Neuronal stem cell (in vitro differentiated cells): ENCODE measurements around the gene HEXD.

Experiments
- DNase-seq: peaks from one replicate; pipeline ENCODE4 v3.0.0-alpha.2; 2013; ENCODE audit warnings: low spot score
- H2AFZ ChIP-seq: one replicate; pipeline ENCODE4 v1.6.1; 2013; ENCODE audit warnings: mild to moderate bottlenecking, low read length, inconsistent platforms
- H2AK5ac ChIP-seq: 2 replicates; pipeline ENCODE4 v1.6.1; 2013; ENCODE audit warnings: low read depth, mild to moderate bottlenecking, inconsistent platforms, low read length, moderate library complexity, mixed read lengths
- H2BK120ac ChIP-seq: 2 replicates; pipeline ENCODE4 v1.6.1; 2013; ENCODE audit warnings: low read depth, mild to moderate bottlenecking, inconsistent platforms, low read length, moderate library complexity, mixed read lengths
- H2BK12ac ChIP-seq: one replicate; pipeline ENCODE4 v1.6.1; 2013; ENCODE audit warnings: low read length, inconsistent platforms
- H2BK15ac ChIP-seq: 2 replicates; pipeline ENCODE4 v1.6.1; 2013; ENCODE audit warnings: mild to moderate bottlenecking, low read length, inconsistent platforms, mixed read lengths
- H2BK5ac ChIP-seq: one replicate; pipeline ENCODE4 v1.6.1; 2013; ENCODE audit warnings: inconsistent platforms, mild to moderate bottlenecking, low read length, moderate library complexity
- H3K14ac ChIP-seq: one replicate; pipeline ENCODE4 v1.6.1; 2013; ENCODE audit warnings: low read length, inconsistent platforms
- H3K18ac ChIP-seq: 2 replicates; pipeline ENCODE4 v1.6.1; 2013; ENCODE audit warnings: low read length, inconsistent platforms
- H3K23ac ChIP-seq: 2 replicates; pipeline ENCODE4 v1.6.1; 2013; ENCODE audit warnings: low read depth, mild to moderate bottlenecking, mixed read lengths, low read length, inconsistent platforms; ENCODE audit not compliant: poor library complexity
- H3K27ac ChIP-seq: replicated peaks from 3 replicates; pipeline ENCODE4 v1.5.1; 2013; ENCODE audit warnings: low read length, inconsistent platforms
- H3K27me3 ChIP-seq, 3 experiments: 2 replicates each; pipeline ENCODE4 v1.6.1; 2013; ENCODE audit warnings: low read length in 3 of 3, mild to moderate bottlenecking in 2 of 3, inconsistent platforms in 1 of 3, low read depth in 1 of 3, mixed read lengths in 1 of 3, moderate library complexity in 1 of 3; ENCODE audit not compliant: control insufficient read depth in 3 of 3, insufficient read depth in 3 of 3
- H3K36me3 ChIP-seq, 2 donors: replicated peaks in 1 of 2; 2 replicates each; pipeline ENCODE4 v1.6.1; 2013; ENCODE audit warnings: low read length in 2 of 2; ENCODE audit not compliant: control insufficient read depth in 2 of 2, insufficient read depth in 2 of 2
- H3K4ac ChIP-seq: 2 replicates; pipeline ENCODE4 v1.6.1; 2013; ENCODE audit warnings: inconsistent platforms, mild to moderate bottlenecking, low read length, moderate library complexity
- H3K4me1 ChIP-seq, 2 donors: 1 replicate in 1 of 2; 2 replicates in 1 of 2; pipeline ENCODE4 v1.6.1; 2013; ENCODE audit warnings: low read length in 2 of 2, low read depth in 1 of 2; ENCODE audit not compliant: control insufficient read depth in 2 of 2, insufficient read depth in 1 of 2
- H3K4me2 ChIP-seq: one replicate; pipeline ENCODE4 v1.6.1; 2013; ENCODE audit warnings: mild to moderate bottlenecking, low read length, inconsistent platforms; ENCODE audit not compliant: insufficient read depth, poor library complexity, severe bottlenecking
- H3K4me3 ChIP-seq, 2 donors: 2 replicates each; pipeline ENCODE4 v1.5.1; 2013; ENCODE audit warnings: low read length in 2 of 2, mild to moderate bottlenecking in 2 of 2, inconsistent platforms in 1 of 2, moderate library complexity in 1 of 2
- H3K79me1 ChIP-seq: one replicate; pipeline ENCODE4 v1.6.1; 2013; ENCODE audit warnings: low read depth, mild to moderate bottlenecking, inconsistent platforms, low read length, moderate library complexity
- H3K9ac ChIP-seq: one replicate; pipeline ENCODE4 v1.6.1; 2013; ENCODE audit warnings: mild to moderate bottlenecking, low read depth, low read length, inconsistent platforms; ENCODE audit not compliant: poor library complexity
- H3K9me3 ChIP-seq, 2 donors: replicated peaks in 1 of 2; 2 replicates each; pipeline versions ENCODE3 to v1.6.1; 2013; ENCODE audit warnings: low read length in 2 of 2, mild to moderate bottlenecking in 2 of 2, inconsistent platforms in 1 of 2, low read depth in 1 of 2, mixed read lengths in 1 of 2, moderate library complexity in 1 of 2; ENCODE audit not compliant: control insufficient read depth in 2 of 2, insufficient read depth in 1 of 2
- H4K8ac ChIP-seq: one replicate; pipeline ENCODE4 v1.6.1; 2013; ENCODE audit warnings: low read depth, mild to moderate bottlenecking, inconsistent platforms, low read length, moderate library complexity
- H4K91ac ChIP-seq: one replicate; pipeline ENCODE4 v1.6.1; 2013; ENCODE audit warnings: low read length, low read depth, mild to moderate bottlenecking, inconsistent platforms; ENCODE audit not compliant: poor library complexity
- WGBS, 2 donors: extraction: QIAGEN DNeasy Blood & Tissue Kit; methylation state at CpG; one replicate each; pipeline ENCODE4 v1.1.7; 2013; ENCODE audit warnings: missing lambda C conversion rate in 2 of 2, mixed read lengths in 1 of 2; ENCODE audit not compliant: insufficient read length in 2 of 2, insufficient replicate concordance in 1 of 2; ENCODE audit errors: extremely low coverage in 2 of 2; 5-methylcytosine and 5-hydroxymethylcytosine counted together

The HEXD gene

GRCh38 chr17:82486231-82487094 is 68.3 kb downstream of the HEXD start:
- no CpG with 5 or more reads among the region's 13 CpGs for WGBS, 2 donors
- H3K4ac ChIP-seq = no peak overlapping the region
- H3K27ac ChIP-seq = no peak overlapping the region
- H3K27me3 ChIP-seq = no peaks in the 10 kb centered on the region
- peak overlapping the region; percentile 31 for H3K23ac ChIP-seq
- H2BK15ac ChIP-seq = no peak overlapping the region
- H3K9me3 ChIP-seq = no peaks in the 10 kb centered on the region
- H4K8ac ChIP-seq = no peak overlapping the region
- DNase-seq = no peak
- no peak overlapping the region for H2BK120ac ChIP-seq
- H3K36me3 ChIP-seq = peaks cover 49 to 81% of the 10 kb centered on the region in 2 donors
- peak overlapping the region; percentile 30 for H3K9ac ChIP-seq
- H2BK5ac ChIP-seq = peak overlapping the region; percentile 53
- peaks cover 2% of the 10 kb centered on the region for H3K79me1 ChIP-seq
- H2AFZ ChIP-seq = no peak overlapping the region
- H2AK5ac ChIP-seq = no peak overlapping the region
- no peak overlapping the region for H3K18ac ChIP-seq
- no peaks in the 10 kb centered on the region for H3K4me1 ChIP-seq
- no peak overlapping the region for H3K14ac ChIP-seq
- H3K4me2 ChIP-seq = no peak overlapping the region
- no peak overlapping the region for H2BK12ac ChIP-seq
- peak overlapping the region in 1 of 2 donors; percentile 60 for H3K4me3 ChIP-seq
- no peak overlapping the region for H4K91ac ChIP-seq

- no CpG with 5 or more reads among the region's 14 CpGs for WGBS, 2 donors
- DNase-seq = no peak
- no peak overlapping the region for H3K4me3 ChIP-seq
Observed at GRCh38 chr17:82487910-82488309, 69.8 kb downstream of the HEXD start.

GRCh38 chr17:82489117-82489516 is 71.0 kb downstream of the HEXD start:
- Histone ChIP-seq H3K18ac (no peak overlapping the region), H2BK120ac (no peak overlapping the region), H3K27me3 (no peaks in the 10 kb centered on the region), H3K4me1 (peaks cover 0 to 4% of the 10 kb centered on the region in 2 donors), H3K4ac (no peak overlapping the region), H2AK5ac (no peak overlapping the region), H3K9me3 (no peaks in the 10 kb centered on the region), H3K79me1 (peaks cover 2% of the 10 kb centered on the region), H2BK5ac (no peak overlapping the region), H2BK12ac (no peak overlapping the region), H3K4me3 (no peak overlapping the region), H4K8ac (peak overlapping the region; percentile 32), H3K14ac (no peak overlapping the region), H3K9ac (no peak overlapping the region), H4K91ac (no peak overlapping the region), H2AFZ (no peak overlapping the region), H3K23ac (peak overlapping the region; percentile 71), H2BK15ac (no peak overlapping the region), H3K27ac (no peak overlapping the region), H3K36me3 (peaks cover 31 to 54% of the 10 kb centered on the region in 2 donors), H3K4me2 (no peak overlapping the region)
- WGBS, 2 donors = no CpG with 5 or more reads among the region's 8 CpGs
- DNase-seq = no peak

More at GRCh38 chr17:82487910-82488309, 69.8 kb downstream of the HEXD start:
- Histone ChIP-seq H3K36me3 (peaks cover 39 to 66% of the 10 kb centered on the region in 2 donors), H3K23ac (no peak overlapping the region), H3K27ac (no peak overlapping the region), H2AFZ (no peak overlapping the region), H2BK5ac (no peak overlapping the region), H3K4me1 (no peaks in the 10 kb centered on the region), H3K4ac (no peak overlapping the region), H3K79me1 (peaks cover 2% of the 10 kb centered on the region), H3K4me2 (no peak overlapping the region), H3K18ac (no peak overlapping the region), H2BK120ac (no peak overlapping the region), H2BK12ac (no peak overlapping the region), H3K9ac (no peak overlapping the region), H2AK5ac (no peak overlapping the region), H4K91ac (no peak overlapping the region), H3K9me3 (no peaks in the 10 kb centered on the region), H3K27me3 (no peaks in the 10 kb centered on the region), H4K8ac (no peak overlapping the region), H2BK15ac (no peak overlapping the region), H3K14ac (no peak overlapping the region)

- Histone ChIP-seq H3K36me3 (peaks cover 26 to 46% of the 10 kb centered on the region in 2 donors), H3K9me3 (no peaks in the 10 kb centered on the region), H3K27me3 (no peaks in the 10 kb centered on the region), H3K4ac (no peak overlapping the region), H3K4me2 (no peak overlapping the region), H2AK5ac (no peak overlapping the region), H3K23ac (no peak overlapping the region), H2BK15ac (no peak overlapping the region), H4K8ac (no peak overlapping the region), H3K18ac (no peak overlapping the region), H3K27ac (no peak overlapping the region), H2BK120ac (no peak overlapping the region), H2BK5ac (no peak overlapping the region), H3K4me1 (peaks cover 0 to 8% of the 10 kb centered on the region in 2 donors), H4K91ac (no peak overlapping the region), H3K9ac (no peak overlapping the region), H2BK12ac (no peak overlapping the region), H2AFZ (no peak overlapping the region), H3K4me3 (no peak overlapping the region), H3K79me1 (peaks cover 2% of the 10 kb centered on the region), H3K14ac (no peak overlapping the region)
- WGBS, 2 donors = no CpG with 5 or more reads among the region's 21 CpGs
- DNase-seq = no peak
Observed at GRCh38 chr17:82489851-82490511, 71.8 kb downstream of the HEXD start.
